ENCODE data around the gene PBX1.

Gene PBX1

DNA sequence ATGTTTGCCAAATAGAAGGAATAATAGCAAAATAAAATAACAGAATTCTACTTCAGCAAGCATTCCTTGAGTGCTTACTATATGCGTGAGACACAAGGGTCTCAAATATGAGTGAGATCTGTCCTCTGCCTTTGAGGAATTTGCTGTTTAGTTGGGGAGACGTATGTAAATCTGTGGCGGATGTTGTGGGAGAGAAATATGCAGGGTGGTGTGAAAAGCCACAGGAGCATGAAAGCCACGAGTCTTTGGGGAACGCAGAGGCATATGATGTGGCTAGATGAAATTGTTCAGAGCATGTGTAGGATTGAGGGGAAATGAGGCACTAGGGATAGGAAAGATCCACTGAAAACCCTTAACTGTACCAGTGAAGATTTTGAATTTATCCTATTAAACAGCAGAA, 244.4 kb downstream of the PBX1 start:
- no peak for DNase-seq (ENCODE audit: low read depth in 2 of 3, low spot score in 2 of 3)

DNA sequence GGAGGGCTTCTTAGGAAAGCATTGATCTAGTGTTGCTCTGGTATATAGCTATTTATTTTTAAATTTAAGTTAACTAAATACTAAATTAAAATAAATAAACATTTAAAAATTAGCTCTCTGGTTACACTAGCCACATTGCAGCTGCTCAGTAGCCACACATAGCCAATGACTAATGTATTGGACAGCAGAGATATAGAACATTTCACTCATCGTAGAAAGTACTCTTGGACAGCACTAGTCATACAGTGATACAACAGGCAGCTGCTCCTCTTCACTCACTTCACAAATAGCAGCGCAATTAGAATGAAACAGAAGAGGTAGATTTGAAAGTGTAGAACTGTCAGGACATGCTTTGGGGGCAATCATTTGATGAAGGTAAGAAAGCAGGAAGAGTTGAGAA, 245.4 kb downstream of the PBX1 start:
- DNase-seq (ENCODE audit: low read depth in 2 of 3, low spot score in 2 of 3): no peak

GRCh38 chr1:164805399-164805798, 246.4 kb downstream of the PBX1 start:
- DNase-seq (ENCODE audit: low read depth in 2 of 3, low spot score in 2 of 3): no peak

GRCh38 chr1:164806531-164806930, 247.5 kb downstream of the PBX1 start:
- no peak for DNase-seq (ENCODE audit: low read depth in 2 of 3, low spot score in 2 of 3)

- no peak for DNase-seq (ENCODE audit: low read depth in 2 of 3, low spot score in 2 of 3)
Measured at GRCh38 chr1:164813776-164814175, 254.8 kb downstream of the PBX1 start.

DNA sequence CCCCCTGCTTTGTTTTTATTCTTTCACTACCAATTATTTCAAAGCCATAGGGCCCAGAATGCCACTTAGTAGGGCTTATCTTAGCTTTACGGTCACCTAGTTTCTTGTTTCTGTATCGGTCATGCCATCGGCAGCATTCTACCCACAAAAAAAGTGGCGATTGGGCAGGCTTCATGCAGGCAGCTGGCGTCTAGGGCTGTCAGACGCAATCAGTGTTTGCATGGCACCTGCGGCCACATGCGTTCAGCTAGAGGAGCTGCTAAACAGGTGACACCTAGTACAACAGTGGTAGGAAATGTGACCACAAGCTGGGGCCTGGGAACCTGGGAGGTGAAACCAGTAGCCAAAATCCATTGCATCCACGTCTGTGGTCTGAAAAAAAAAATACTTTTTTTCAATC, 262.7 kb downstream of the PBX1 start:
- DNase-seq (ENCODE audit: low read depth in 2 of 3, low spot score in 2 of 3): no peak

DNA sequence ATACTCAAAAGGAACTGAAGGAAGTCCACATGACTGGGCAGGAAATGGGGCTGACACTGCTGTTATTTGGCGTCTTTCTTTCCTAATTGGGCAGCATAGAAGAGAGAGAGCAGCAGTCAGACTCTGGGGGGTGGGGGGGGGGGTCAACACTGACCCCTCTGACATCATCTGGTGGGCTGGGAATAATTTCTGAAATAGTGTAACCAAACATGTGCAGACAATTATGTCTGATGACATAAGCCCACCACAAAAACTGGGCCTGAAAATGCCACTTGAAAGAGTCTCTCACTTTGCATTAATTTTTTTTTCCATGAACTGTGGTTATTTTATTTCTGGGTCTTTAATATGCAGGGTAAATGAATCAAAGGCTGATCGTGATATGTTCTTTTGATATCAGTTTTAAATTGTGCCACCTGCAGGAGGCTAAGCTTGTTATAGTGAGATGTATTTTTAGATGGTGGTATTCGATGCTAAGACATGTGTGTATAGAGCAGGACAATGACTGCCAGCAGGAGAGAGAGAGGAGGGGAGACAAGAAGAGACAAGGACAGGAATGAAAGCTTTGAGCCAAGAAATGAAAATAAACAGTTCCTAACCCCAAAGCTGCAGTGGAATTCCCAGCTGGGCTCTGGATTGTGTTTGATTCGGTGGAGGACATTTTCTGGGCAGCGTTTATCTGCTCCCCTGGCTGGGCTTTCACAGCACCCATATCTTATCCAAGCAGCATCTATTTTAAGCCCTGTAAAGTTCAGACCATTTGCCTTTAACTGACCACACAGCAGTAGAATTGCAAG, 264.7 kb downstream of the PBX1 start:
- no peak for DNase-seq (ENCODE audit: low read depth in 2 of 3, low spot score in 2 of 3)

- no peak for DNase-seq (ENCODE audit: low read depth in 2 of 3, low spot score in 2 of 3)
Measured at GRCh38 chr1:164824542-164824941, 265.6 kb downstream of the PBX1 start.

DNA sequence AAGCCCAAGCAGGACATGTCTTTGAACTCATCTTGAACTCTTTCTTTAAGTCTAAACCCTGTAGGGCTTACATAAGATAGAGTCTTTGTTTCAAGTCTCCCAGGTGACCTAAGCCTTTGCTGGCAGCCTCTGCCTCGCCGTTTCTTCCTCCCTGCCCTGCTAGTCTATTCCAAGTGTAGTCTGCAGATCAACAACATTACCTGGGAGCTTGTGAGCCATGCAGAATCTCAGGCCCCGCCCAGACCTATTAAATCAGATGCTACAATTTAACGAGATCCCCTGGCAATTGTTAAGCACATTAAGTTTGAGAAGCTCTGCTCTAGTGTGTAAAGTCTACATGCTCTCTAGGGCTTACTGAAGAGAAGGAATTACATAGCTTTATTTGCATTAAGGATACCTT, 271.6 kb downstream of the PBX1 start:
- DNase-seq (ENCODE audit: low read depth in 2 of 3, low spot score in 2 of 3): no peak

- DNase-seq (ENCODE audit: low read depth in 2 of 3, low spot score in 2 of 3): no peak
Measured at GRCh38 chr1:164834641-164835040, 275.7 kb downstream of the PBX1 start.

DNA sequence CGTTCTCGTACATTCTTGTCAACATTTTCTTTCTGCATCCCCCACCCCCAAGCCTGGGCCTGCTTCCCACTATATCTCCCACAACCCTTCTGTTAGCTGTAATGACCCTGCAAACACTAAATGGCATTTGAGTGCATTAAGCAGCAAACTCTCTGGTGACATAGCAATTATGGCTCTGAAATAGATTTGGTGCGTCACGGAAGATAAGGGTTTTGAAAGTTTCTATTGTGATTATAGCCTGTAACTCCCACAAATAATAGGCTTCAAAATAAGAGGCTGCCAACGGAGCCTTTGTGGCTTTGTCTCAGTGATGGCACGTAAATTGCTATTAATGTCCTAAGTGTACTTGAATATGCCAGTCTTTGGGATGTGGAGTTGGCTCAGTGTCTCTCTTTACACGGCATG, 277.6 kb downstream of the PBX1 start:
- DNase-seq (ENCODE audit: low read depth in 2 of 3, low spot score in 2 of 3): no peak

DNA sequence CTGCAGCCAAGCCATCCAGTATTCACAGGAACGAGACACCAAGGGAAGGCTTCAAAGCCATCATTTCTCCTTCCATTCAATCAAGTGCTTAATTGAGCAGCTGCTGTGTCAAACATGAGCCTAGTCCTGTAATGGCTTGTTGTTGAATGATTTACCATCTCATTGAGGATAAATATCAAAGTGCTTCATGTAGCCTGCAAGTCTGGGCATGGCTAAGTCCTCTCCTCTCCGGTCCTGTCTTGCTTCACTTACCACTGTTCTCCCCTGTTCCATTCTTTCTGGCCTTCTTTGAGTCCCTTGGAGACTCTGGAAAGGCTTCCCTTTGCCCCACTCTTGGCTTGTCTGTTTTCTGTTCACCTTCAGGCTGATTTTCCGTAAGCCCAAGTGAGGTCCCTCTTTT, 279.8 kb downstream of the PBX1 start:
- no peak for DNase-seq (ENCODE audit: low read depth in 2 of 3, low spot score in 2 of 3)

DNA sequence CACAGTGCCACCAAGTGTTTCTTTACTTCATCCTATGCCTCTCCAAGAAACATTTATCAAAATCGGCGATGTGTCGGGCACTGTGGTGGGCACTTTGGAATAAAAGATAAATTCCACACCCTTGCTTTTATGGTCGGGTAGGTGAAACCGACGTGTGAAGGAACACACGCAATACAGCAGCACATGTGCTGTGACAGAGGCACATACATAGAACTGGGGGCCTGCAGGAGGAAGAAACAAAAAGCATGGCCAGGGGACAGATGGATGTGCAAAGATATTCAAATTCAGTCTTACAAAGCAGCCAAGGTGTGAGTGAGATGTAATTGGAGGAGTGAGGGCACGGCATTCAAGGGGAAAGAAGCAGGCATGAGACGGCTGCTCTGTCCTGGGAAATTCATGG, 282.0 kb downstream of the PBX1 start:
- no peak for DNase-seq (ENCODE audit: low read depth in 2 of 3, low spot score in 2 of 3)

GRCh38 chr1:164841702-164842465, 282.9 kb downstream of the PBX1 start:
- DNase-seq (ENCODE audit: low read depth in 2 of 3, low spot score in 2 of 3): no peak

- DNase-seq (ENCODE audit: low read depth in 2 of 3, low spot score in 2 of 3): no peak
Measured at GRCh38 chr1:164842870-164843269, 283.9 kb downstream of the PBX1 start.

DNA sequence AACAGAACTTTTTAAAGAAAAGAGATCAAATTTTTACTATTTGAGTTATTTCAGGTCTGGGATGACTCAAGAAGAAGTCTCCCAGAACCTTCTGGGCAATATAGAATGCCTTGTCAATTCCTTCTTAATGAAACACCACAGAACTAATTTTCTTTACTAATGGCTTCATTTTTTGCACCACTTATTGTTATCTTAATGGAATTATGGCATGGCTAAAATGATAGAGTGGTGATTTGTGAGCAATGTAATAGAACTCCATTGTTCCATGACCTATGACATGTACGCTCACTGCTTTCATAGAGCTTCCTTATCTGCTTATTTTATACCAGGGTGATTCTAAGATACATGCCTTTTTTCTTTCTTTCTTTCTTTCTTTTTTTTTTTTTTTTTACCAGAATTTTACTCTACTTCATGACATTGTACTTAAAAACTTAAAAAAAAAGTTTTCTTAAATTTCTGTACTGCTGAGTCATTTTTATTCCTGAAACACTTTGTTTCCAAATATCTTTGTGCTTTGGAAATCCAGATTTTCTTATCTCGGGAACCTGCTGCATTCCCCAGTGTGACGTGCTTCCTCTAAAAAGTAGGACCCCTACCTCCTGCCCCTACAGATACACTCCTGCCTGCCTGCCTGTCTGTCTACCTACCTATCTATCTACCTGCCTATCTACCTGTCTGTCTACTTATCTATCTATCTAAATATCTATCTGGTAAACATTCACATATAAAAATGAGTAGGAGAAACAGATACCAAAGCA, 284.9 kb downstream of the PBX1 start:
- DNase-seq (ENCODE audit: low read depth in 2 of 3, low spot score in 2 of 3): no peak

- no peak for DNase-seq (ENCODE audit: low read depth in 2 of 3, low spot score in 2 of 3)
Measured at GRCh38 chr1:164846731-164847691, 288.0 kb downstream of the PBX1 start.

DNA sequence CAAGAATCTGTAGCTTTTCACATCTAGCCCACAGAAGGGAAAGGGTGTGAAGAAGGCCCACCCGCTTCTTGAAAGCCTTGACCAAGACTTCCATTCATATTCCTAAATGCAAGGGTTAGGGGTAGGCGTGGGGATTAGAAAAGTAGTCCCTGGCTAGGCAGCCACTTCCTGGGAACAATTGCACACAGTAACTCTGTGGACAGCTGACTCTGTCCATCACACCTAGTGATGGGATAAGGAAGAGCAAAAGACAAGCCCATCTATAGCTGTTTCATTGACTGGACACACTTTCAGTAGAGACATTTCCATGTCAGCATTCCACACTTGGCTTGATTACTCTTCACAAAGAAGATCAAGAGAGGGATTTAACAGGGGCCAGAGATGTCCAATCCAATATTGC, 294.2 kb downstream of the PBX1 start:
- DNase-seq (ENCODE audit: low read depth in 2 of 3, low spot score in 2 of 3): no peak

DNA sequence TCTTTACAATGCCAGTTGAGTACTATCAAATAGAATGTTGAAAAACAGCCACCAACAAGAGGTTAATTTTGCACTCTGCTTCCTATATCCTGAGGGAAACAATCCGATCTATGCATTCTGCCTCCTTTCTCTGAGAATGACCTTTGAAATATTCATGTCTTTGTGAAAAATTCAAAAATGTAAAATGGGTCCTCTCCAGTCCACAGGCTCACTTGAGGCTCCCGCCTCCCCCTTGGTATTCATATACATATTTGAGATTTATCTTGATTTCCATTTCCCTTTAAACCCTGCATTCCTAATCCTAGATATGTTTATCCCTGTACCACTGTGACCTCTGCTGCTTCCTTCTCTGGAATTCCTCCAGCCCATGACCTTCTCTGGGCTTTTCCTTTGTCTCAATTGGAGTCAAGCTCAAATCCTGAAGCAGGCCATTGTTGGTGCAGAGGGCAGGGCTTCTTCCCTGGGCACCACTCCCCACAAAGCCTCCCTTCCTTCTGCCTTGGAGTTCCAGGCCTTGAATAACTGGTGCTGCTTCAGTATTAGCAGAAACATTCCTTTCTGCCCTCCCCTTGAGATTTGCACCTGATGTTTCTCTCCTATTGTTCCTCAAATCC, 296.8 kb downstream of the PBX1 start:
- no peak for DNase-seq (ENCODE audit: low read depth in 2 of 3, low spot score in 2 of 3)

DNA sequence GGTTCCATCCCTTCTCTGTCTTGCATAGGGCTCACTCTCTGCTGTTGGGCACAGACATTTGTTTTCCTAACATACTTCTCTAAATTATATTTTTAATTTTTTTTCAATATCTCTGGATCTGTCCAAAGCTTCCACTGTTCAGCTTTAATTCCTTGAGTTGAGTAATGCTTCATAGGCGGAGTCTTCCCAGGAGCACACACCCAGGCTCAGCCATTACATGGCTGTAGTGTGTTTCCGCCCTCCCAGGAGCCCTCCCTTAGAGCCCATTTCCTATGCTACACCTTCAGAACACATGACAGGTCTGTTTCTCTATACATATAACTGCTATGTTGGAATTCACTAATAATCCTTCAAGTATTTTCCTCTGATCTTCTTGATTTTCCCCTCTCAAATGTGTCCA, 297.4 kb downstream of the PBX1 start:
- DNase-seq (ENCODE audit: low read depth in 2 of 3, low spot score in 2 of 3): no peak
